Frontal cortex (tissue), 4 donors: ENCODE measurements around the gene POMP. TPM values are rescaled to one million over a fixed set of nuclear protein-coding genes. Genes with fewer than 3 reads are reported as not detected.

Experiments used
- DNase-seq, 2 donors: peaks; one replicate each; pipeline ENCODE4 v3.0.0; 2012; ENCODE audit warnings: low spot score in 2 of 2
- FAIRE-seq: peaks from 2 replicates; lab custom pipeline; 2012; peaks lifted over from hg19 to GRCh38; lab: Jason Lieb, UNC
- total RNA-seq: library from RNA; depleted of rRNA; stranded (reverse); fragments of >200 nt; gene quantifications from one replicate; pipeline ENCODE4 v1.2.3, GENCODE V29; 2014
- donor health status: control.
- donor health status: control.
- donor health status: control.

The POMP gene, protein sequence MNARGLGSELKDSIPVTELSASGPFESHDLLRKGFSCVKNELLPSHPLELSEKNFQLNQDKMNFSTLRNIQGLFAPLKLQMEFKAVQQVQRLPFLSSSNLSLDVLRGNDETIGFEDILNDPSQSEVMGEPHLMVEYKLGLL
- total RNA-seq: 46.5 TPM

DNA sequence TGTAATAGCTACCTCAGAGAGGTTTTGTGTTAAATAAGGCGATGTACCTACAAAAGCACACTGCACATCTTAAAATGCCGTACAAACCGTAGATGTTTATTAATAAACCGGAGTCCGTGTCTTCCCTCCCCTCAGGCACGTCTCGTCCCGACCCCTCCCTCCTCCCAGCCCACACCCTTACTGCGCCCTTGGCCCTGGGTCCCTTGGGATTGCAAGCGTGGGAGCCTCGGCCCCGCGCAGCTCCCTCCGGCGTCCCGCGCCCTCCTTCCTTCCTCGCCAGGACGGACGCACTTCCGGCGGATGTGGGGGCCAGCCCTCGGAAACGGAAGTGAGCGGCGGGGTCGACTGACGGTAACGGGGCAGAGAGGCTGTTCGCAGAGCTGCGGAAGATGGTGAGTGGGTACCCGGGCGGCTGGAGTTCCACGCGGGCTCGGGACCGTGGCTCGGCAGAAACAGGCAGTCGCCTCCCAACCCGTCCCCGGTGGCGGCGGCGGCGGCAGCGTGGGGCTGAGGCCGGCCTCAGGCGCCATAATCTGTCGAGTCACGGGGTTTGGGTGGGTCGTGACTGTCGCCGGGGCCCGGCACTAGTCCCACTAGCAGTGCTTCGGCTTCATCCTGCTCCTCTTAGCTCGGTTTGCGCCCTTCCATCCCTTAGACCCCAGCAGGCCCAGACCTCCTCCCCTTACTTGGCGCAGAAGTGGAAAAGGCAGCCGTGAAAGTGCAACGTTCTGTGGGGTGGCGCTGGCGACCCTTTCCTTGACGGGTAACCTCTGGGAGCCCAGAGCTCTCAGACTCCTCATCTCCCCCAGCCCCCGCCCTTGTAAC lies at the start of gene POMP:
POMP (plus strand) TSS at position 335 of the 825 bp plus-strand sequence; CDS start at position 390, 55 bp downstream.
- no peak for FAIRE-seq
- DNase-seq: peak; percentile 83 to 87

DNA sequence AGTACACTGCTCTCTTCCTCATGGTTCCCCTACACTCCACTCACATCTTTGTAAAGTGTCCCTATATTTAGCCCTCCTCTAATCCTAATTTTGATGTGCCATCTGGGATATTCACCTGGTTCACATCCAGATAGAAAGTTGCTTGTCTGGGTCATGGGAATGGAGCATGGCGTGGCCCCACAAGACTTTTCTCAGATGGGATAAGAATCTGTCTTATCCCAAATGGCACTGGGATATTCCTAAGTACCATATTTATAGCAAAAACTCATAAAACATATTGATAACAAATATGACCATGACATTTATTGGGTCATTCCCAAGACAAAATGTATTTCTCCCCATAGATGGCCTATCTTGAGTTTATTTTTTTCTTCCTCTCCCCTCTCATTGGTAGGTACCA lies 49.5 kb upstream of the POMP start:
- DNase-seq (no peak), FAIRE-seq (no peak)

DNA sequence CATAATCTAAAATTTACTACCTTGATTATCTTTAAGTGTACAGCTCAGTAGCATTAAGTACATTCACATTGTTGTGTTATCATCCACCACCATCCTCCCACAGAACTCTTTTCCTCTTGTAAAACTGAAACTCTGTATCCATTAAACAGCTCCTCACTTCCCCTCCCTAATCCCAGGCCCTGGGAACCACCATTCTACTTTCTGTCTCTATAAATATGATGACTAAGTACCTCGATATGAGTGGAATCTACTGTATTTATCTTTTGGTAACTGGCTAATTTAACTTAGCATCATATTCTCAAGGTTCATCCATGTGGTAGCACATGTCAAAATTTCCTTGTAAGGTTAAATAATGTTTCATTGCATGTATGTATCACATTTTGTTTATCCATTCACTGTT lies 49.0 kb upstream of the POMP start:
- FAIRE-seq (no peak), DNase-seq (no peak)

DNA sequence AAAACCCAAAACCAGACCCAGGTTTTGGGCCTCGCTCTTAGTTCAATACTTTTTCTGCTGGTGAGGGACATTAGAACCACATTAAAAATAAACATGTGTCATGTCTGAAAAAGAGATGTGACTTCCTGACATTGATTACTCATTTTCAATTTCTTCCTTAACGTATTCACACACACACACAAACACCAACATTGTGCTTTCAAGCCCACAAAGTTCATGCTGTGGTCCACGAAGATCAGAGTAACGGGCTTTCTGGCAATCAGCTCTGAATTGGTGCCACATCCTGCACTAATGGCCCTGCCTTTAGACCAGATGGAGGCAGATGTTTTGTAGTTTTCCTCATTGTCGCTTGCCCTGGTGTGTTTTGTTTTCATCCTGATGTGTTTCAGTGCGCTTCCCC lies 47.9 kb upstream of the POMP start:
- FAIRE-seq (no peak), DNase-seq (no peak)

DNA sequence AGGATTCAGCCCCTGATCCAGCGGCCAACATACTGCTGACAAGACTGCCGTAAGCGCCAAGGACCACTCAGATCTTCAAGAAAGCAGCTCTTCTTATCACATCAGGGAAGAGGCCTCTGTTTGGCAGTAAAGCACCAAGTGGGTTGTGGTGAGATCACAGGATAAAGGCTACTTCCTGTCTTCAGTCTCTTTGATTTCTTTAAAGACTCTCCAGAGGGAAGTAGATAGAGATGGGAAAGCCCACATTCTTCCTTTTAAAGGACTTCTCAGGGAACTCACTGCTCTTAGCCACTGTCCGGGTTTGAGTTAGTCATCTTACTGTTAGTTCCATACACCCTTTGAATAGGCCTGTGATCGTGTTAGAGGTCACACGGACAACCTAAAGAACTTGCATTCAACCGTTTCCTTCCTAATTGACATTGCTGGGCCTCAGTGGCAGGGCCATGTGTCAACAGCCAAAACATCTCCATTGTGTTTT lies 47.2 kb upstream of the POMP start:
- FAIRE-seq: no peak
- no peak for DNase-seq

DNA sequence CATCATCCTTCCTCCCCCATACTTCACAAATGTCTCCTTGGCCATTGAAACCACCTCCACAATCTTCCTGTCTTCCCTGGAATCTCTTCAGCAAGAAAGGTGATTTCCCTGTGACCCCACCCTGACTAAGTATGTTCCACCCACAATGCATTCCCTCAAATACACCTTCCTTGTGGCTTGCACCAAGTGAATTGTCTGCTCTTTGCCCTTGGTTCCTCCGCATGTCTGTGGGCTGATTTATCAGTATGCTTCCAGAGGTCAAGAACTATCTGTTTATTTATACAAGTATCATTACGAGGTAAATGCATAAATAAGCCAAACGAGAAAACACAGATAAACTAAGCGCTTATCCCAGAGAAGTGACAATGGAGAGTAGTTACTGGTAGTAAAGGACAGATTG lies 45.4 kb upstream of the POMP start:
- no peak for FAIRE-seq

DNA sequence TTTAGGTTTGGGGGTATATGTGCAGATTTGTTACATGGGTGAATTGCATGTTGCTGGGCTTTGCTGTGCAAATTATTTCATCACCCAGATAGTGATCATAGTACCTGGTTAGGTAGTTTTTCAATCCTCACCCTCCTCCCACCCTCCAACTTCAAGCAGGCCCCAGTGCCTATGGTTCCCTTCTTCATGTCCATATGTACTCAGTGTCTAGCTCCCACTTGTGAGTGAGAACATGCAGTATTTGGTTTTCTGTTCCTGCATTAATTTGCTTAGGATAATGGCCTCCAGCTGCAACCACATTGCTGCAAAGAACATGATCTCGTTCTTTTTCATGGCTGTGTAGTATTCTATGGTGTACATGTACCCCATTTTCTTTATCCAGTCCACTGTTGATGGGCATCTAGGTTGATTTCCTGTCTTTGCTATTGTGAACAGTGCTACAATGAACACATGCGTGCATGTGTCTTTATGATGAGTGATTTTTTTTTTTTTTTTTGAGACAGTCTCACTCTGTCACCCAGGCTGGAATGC lies 42.9 kb upstream of the POMP start:
- no peak for FAIRE-seq
- no peak for DNase-seq

More for the DNA sequence above, 45.4 kb upstream of the POMP start:
- no peak for DNase-seq

DNA sequence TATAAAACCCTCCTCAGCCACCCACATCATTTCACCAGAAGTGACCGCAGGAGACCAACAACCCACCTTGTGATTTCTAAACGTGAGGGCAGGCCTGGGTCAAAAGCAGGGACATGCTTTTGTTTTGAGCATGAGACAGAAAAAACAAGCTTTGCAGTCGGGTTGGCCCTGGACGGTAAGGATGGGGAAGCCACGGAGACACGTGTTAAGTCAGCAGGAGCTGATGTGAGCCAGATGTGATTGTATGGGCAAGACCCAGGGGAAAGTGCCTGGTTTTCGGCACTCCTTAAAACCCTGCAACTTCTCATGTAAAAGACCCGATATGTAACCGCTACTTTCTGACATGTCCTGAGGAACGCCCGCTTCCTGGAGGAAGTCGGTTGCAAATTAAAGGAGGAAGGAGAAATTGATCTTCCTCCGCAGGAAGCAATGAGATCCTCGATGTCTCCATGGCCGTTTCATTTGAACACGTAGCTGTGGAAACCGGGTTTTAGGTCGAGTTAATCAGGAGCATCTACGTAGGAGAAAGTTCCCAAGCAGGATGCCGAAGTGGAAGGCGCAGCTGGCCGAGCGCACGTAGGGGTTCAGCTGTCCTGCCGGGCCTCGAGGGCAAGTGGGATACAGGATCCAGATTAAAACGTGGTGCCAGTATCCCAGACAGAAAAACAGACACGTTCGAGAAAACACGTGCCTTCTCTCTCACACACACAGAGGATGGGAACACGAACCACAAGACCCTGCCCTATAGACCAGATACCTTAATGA lies 40.5 kb upstream of the POMP start:
- FAIRE-seq (no peak), DNase-seq (no peak)

DNA sequence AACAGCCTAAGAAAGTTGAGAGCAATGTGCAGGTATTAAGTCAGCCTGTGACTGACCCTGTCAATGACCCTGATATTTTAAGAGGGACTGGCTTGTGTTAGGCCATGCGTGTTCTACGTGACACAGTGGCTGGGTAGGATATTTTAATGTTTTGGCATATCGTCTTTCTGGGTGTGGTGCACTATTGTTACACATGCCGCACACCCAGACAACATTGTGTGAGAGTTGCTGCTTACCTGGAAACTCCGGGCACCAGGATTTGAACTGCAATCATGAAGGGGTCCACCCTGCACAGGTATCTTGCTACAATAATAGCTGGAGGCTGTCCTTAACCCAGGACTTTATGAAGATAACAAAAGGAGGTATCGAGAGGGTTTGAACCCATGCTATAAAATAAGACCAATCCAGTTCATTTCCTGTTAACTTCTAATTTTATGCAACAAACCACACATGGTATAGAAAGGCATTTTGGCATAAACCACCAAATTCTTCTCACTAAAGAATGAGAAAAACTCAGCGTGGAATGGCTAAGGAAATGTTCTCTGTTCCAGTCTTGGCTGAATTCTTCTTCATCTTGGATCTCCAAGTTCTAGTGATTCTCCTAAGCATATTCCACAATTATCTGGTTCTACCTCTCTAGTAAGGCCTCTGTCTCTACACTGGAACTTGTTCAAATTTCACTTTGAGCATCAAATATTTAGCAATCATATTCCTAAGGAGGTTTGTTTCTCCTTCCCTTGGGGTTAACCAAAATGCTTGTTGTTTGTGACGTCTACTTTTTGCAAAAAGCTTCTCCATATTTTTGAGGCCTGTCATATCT lies 38.7 kb upstream of the POMP start:
- FAIRE-seq (no peak), DNase-seq (no peak)

DNA sequence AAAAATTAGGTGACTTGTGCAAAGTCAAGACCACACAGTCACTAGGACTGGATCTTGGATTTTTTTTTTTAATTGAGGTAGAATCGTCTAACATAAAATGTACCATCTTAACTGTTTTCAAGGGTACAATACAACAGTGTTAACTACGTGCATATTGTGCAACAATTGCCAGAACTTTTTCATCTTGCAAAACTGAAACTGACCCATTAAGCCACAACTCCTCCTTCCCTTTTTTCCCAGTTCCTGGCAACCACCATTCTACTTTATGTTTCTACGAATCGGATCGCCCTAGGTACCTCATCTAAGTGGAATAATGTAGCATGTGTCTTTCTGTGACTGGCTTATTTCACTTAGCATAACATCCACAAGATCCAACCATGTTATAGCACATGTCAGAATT lies 37.5 kb upstream of the POMP start:
- FAIRE-seq (no peak), DNase-seq (no peak)

DNA sequence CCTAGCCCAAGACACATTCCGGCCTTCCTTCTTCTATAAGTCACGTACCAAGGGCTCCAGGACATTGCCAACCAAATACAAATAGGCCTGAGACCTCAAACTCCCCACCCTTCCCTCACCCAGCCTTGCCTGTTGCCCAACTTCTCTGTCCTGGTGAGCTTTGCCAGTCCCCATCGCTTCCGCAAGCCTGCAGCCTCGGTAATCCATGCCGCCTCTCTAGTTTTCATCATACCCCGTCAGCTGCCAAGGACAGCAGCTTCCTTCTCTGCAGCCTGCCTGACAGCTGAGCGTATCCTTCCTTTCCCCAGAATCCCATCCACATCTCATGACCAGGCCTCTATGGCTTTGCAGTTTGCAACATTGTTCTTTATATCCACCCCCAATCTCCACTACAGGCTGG lies 36.6 kb upstream of the POMP start:
- DNase-seq (no peak), FAIRE-seq (no peak)

DNA sequence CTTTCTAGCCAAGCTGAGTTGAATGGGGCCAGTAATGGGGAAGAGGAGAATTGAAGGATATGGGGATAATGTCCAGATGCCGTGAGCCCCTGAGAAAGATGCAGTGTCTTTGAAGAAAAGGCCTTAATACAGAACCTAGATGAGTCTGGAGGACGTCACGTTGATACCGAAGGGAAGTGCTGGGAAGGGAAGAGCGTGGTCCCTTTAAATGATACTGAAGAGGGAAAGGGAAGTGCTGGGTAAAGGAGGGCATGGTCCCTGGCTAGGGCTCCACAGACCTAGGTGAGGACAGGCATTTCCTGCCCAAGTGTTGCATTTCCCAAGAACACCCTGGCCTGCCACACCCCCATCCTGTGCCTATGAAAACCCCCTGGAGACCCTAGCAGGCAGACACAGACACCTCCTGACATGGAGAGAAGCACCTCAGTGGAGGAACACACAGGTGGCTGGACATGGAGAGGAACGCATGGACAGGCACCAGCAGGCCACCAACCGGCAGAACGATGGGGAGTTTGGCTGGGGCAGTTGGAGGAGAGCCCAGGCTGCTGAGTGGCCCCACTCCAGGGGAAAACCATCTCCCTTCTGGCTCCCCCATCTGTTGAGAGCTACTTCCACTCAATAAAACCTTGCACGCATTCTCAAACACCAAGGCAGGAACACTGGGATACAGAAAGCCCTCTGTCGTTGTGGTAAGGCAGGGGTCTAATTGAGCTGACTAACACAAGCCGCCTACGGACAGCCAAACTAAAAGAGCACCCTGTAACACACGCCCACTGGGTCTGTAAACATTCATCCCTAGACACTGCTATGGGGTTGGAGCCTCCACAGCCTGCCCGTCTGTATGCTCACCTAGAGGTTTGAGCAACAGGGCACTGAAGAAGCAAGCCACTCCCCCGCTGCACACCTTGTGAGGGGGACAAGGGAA lies 34.9 kb upstream of the POMP start:
- FAIRE-seq (no peak), DNase-seq (no peak)

DNA sequence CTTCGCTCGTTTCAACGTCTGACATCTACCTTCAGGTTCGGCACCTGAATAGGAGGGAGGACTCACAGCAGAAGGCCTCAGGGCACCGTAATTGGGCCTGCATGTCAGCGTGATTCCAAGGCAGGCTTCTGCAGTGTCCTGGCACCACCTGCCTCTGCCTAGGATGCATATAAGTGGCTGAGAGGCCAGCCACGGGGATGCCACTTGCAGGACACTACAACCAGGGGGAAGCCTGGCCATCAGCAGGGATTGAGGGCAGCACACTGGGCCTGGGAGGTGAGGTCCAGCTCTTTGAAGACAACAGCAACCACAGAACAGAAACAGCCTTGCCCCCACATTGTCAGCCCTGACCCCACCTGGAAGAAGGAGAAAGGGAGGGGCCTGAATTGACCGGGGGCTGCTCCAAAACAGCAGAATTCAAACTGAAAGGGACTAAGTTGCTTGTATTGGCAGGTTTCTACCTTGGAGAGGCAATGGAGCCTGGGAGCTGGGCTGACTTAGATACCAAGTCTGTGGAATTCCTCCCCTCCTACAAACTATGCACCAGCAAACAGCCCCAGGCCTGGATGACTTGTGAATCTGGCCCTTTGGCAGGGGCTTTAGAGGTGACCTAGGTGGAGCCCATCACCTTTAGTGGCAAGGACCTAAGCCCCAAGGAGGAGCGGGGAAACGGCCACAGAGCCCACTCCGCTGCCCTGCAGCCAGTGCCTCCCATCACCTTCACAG lies 34.1 kb upstream of the POMP start:
- DNase-seq (no peak), FAIRE-seq (no peak)

DNA sequence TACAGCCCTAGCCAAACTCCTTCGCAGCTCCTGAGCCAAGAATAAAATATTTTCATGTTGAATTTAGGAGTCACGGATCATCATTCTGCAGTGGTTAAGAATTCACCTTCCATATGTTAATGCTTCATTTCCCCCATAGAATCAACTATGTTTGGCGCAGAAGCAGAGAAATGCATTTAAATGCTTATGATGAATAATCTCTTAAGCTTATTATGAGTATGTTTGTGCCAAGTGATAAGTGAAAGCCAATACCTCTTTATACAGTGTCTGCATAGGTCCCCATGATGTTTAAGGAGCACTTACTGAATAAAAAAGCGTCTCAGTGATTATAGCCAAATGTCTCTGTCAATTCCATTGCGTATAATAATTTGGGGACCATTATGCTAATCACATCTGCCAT lies 32.7 kb upstream of the POMP start:
- FAIRE-seq: no peak
- no peak for DNase-seq

DNA sequence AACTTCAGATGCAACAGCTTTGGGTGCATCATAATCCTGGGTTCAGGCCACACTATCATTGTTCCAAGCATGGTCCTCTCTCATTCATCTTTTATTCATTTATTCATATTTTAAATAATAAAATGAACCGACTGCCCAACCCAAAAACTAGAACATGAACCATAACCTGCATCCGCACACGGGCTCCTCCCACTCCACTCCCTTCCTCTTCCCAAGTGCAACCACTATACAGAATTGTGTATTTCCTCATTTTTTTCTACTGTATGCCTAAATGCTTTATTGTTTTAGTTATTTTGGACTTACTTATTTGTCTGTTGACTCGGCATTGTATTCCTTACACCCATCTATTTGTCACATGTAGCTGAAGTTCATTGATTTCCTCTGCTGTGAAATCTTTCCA lies 30.7 kb upstream of the POMP start:
- FAIRE-seq (no peak), DNase-seq (no peak)

DNA sequence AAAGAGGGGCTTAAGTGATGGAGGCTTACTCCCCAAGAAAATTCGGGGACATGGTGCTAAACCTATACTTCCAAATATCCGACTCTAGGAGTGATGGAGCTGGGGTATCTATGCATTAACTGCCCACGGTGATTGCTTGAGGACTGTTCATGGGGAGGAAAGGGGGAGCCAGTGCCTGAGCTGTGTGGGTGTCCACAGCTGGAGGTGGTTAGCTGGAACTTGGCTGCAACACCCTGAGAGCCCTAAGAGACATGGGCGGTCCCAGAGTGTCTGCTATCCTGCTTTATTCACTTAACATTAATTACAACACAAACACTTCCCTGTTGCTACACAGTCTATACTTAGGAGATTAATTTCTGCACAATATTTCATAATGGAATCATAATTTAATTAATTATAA lies 28.1 kb upstream of the POMP start:
- DNase-seq: no peak
- FAIRE-seq: no peak

DNA sequence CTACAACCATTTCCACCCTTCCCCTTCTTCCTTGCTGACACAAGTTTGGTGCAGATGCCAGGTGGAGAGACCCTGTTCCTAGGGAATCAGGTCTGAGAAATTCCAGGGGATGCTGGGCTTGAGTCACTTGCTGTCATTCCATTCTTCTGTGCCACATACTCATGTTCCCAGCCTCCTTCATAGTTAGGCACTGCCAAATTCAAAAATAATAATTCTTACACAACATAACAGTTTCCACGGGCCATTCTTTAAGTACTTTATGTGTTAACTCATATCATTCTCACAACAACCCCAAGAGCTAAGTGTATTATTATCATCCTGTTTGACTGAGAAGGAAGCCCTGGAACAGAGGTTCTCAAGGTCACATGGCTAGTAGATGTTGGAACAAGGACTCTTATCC lies 27.1 kb upstream of the POMP start:
- DNase-seq (no peak), FAIRE-seq (no peak)

DNA sequence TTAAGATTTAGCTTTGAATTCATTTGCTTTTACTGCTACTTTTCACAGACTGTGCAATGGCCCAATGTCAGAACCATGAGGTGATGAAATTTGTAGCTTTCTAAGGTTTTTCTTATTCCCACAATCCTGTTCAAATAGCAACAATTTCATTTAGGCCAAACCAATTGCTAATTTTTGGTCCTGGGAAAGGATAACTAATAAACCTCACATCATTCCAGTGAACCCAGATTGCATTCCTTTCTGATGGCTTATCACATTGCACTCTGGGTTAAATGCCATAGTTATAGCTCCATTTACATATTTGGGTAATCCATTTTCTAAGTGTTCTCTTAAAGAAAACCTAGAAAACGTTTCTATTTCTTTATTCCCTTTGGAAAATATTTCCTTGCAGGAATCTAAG lies 22.9 kb upstream of the POMP start:
- no peak for FAIRE-seq
- DNase-seq: no peak
